MCF 10A (cell line): Measurements from ENCODE around the gene ASB8. TPM values are rescaled to one million over a fixed set of nuclear protein-coding genes. Genes with fewer than 3 reads are reported as not detected.
"Not testable (repeated sequence)": the region's sequence is repeated elsewhere in the genome, so short reads cannot be mapped to it uniquely, and the experiment has no call there.

Source experiments
- BruUV-seq: library from RNA; stranded (reverse); fragments of 400-500 nt; replicated peaks from 2 replicates; lab custom pipeline; 2021; lab: Mats Ljungman, UMichigan
- CTCF ChIA-PET: fragments of 300-600 bp; sonication (Branson Sonifier 250); formaldehyde crosslinking; extraction: SDS; loops from one replicate; lab custom pipeline; 2021; ENCODE audit warnings: antibody characterized with exemption, inconsistent platforms; lab: Yijun Ruan, JAX
- POLR2A ChIA-PET: fragments of 300-600, 350-650 bp; sonication (Branson Sonifier 250); formaldehyde crosslinking; extraction: SDS; loops from one replicate; lab custom pipeline; 2020; ENCODE audit warnings: antibody characterized with exemption, inconsistent platforms; lab: Yijun Ruan, JAX
- DNase-seq: peaks from one replicate; pipeline ENCODE4 v3.0.0-alpha.2; 2018; ENCODE audit not compliant: unreplicated experiment
- H3K27ac Mint-ChIP-seq: one replicate; pipeline ENCODE4 v1.8.0; 2022; ENCODE audit warnings: mild to moderate bottlenecking, low read depth, mixed read lengths; ENCODE audit not compliant: unreplicated experiment
- H3K27me3 Mint-ChIP-seq: one replicate; pipeline ENCODE4 v1.8.0; 2022; ENCODE audit warnings: mixed read lengths; ENCODE audit not compliant: insufficient read depth, unreplicated experiment
- H3K36me3 Mint-ChIP-seq: one replicate; pipeline ENCODE4 v1.8.0; 2022; ENCODE audit warnings: mild to moderate bottlenecking, moderate library complexity, mixed read lengths; ENCODE audit not compliant: insufficient read depth, unreplicated experiment
- H3K4me1 Mint-ChIP-seq: one replicate; pipeline ENCODE4 v1.8.0; 2022; ENCODE audit warnings: mixed read lengths; ENCODE audit not compliant: insufficient read depth, unreplicated experiment
- H3K4me3 Mint-ChIP-seq: one replicate; pipeline ENCODE4 v1.8.0; 2022; ENCODE audit warnings: mild to moderate bottlenecking, moderate library complexity, mixed read lengths; ENCODE audit not compliant: unreplicated experiment
- H3K9me3 Mint-ChIP-seq: one replicate; pipeline ENCODE4 v1.8.0; 2022; ENCODE audit warnings: mixed read lengths; ENCODE audit not compliant: unreplicated experiment
- CTCF ChIP-seq: fragments of 200-600 bp; IDR thresholded peaks from one replicate; pipeline ENCODE4 v1.8.0; 2022; ENCODE audit warnings: antibody characterized with exemption, mild to moderate bottlenecking; ENCODE audit not compliant: unreplicated experiment
- intact Hi-C: fragments of 100-400 bp; cut with micrococcal nuclease; formaldehyde crosslinking; loops from 2 replicates; pipeline ENCODE4 v1.14.1; 2022
- total RNA-seq: library from RNA; stranded (reverse); gene quantifications from 2 replicates; pipeline ENCODE4 v1.2.3, GENCODE V29; 2022

The ASB8 gene
- total RNA-seq, 1 experiment from 2014 or later, result 24.0 TPM

GRCh38 chr12:48128800-48129199, 28.5 kb downstream of the ASB8 start:
- POLR2A ChIA-PET, result interaction anchor here (1.0 to 1.3 kb wide), 3 partner anchors 10 to 491 kb away, joined by 3 to 4 read pairs (median 4); partner anchors contain the start of gene SENP1
- intact Hi-C loops, result no loop called here
- Mint-ChIP-seq H3K36me3 (peaks cover 79% of the 10 kb centered on the region), H3K9me3 (no peaks in the 10 kb centered on the region), H3K27ac (no peak overlapping the region), H3K27me3 (no peaks in the 10 kb centered on the region), H3K4me3 (no peak overlapping the region), H3K4me1 (peaks cover 5% of the 10 kb centered on the region)
- TF ChIP-seq CTCF, result no peak
- no TSS peak for BruUV-seq
- DNase-seq, result no peak
- CTCF ChIA-PET, result interaction anchor here (0.6 to 1.4 kb wide), 2 partner anchors 29 to 489 kb away, joined by 3 to 4 read pairs; no protein-coding TSS in a partner anchor

- CTCF ChIA-PET, result interaction anchor here (0.7 to 1.2 kb wide), 2 partner anchors 39 to 68 kb away, joined by 3 to 4 read pairs; no protein-coding TSS in a partner anchor
- POLR2A ChIA-PET, result interaction anchor here (0.8 to 1.2 kb wide), 3 partner anchors 8 to 14 kb away, joined by 3 to 4 read pairs (median 3); partner anchors contain the start of gene PFKM
- TF ChIP-seq CTCF, result no peak
- no peaks in the 10 kb centered on the region for H3K27me3 Mint-ChIP-seq
- H3K4me1 Mint-ChIP-seq, result peaks cover 9% of the 10 kb centered on the region
- no peak overlapping the region for H3K27ac Mint-ChIP-seq
- H3K36me3 Mint-ChIP-seq, result peaks cover 86% of the 10 kb centered on the region
- H3K9me3 Mint-ChIP-seq, result no peaks in the 10 kb centered on the region
- BruUV-seq, result no TSS peak
- intact Hi-C loops, result no loop called here
- DNase-seq, result no peak
- no peak overlapping the region for H3K4me3 Mint-ChIP-seq
Observed at GRCh38 chr12:48126953-48127630, 30.2 kb downstream of the ASB8 start.

- no TSS peak for BruUV-seq
- Mint-ChIP-seq H3K4me1 (peaks cover 17% of the 10 kb centered on the region), H3K27me3 (no peaks in the 10 kb centered on the region), H3K9me3 (no peaks in the 10 kb centered on the region), H3K4me3 (no peak overlapping the region), H3K36me3 (peaks cover 82% of the 10 kb centered on the region), H3K27ac (no peak overlapping the region)
- intact Hi-C loops, result no loop called here
- TF ChIP-seq CTCF, result no peak
- POLR2A ChIA-PET, result interaction anchor here (1.2 kb wide), 1 partner anchor 9 kb away, joined by 4 read pairs; no protein-coding TSS in a partner anchor
- DNase-seq, result no peak
- CTCF ChIA-PET, result interaction anchor here (0.9 to 1.2 kb wide), 2 partner anchors 40 to 176 kb away, joined by 3 to 4 read pairs; no protein-coding TSS in a partner anchor
Observed at GRCh38 chr12:48125985-48126384, 31.3 kb downstream of the ASB8 start.

GRCh38 chr12:48125542-48125941, 31.8 kb downstream of the ASB8 start:
- CTCF ChIA-PET, result interaction anchor here (0.6 to 0.9 kb wide), 2 partner anchors 176 to 226 kb away, joined by 3 read pairs; no protein-coding TSS in a partner anchor
- intact Hi-C loops, H3K27me3 Mint-ChIP-seq, H3K9me3 Mint-ChIP-seq, BruUV-seq, DNase-seq, H3K27ac Mint-ChIP-seq, H3K4me3 Mint-ChIP-seq: not testable (repeated sequence)
- Mint-ChIP-seq H3K4me1 (peaks cover 18% of the 10 kb centered on the region), H3K36me3 (peaks cover 82% of the 10 kb centered on the region)
- POLR2A ChIA-PET, result interaction anchor here (1.2 kb wide), 1 partner anchor 10 kb away, joined by 4 read pairs; no protein-coding TSS in a partner anchor
